ENCODE results near the gene EXOC6B. TPM values are rescaled to one million over a fixed set of nuclear protein-coding genes. Genes with fewer than 3 reads are reported as not detected.
"Not testable (repeated sequence)": the region's sequence is repeated elsewhere in the genome, so short reads cannot be mapped to it uniquely, and the experiment has no call there.

The EXOC6B gene
- total RNA-seq, 1 experiment from 2014 or later: not detected

GRCh38 chr2:72431737-72432136 is 394.1 kb downstream of the EXOC6B start:
- Histone ChIP-seq H3K27ac (ENCODE audit: low read length) (no peak overlapping the region), H3K9me2 (replicated peaks; ENCODE audit: insufficient read depth, low read length) (no peaks in the 10 kb centered on the region), H4K20me1 (ENCODE audit: insufficient read depth, low read depth, low read length) (no peaks in the 10 kb centered on the region), H3K4me1 (ENCODE audit: low read length) (no peaks in the 10 kb centered on the region), H3K9me3 (ENCODE audit: low read length) (no peaks in the 10 kb centered on the region), H2AFZ (ENCODE audit: low read length) (no peak overlapping the region), H3K27me3 (ENCODE audit: low read length) (no peaks in the 10 kb centered on the region), H3K9ac (ENCODE audit: low read length) (no peak overlapping the region), H3K36me3 (ENCODE audit: insufficient read depth, low read length) (no peaks in the 10 kb centered on the region), H3K4me2 (ENCODE audit: low read depth, low read length, poor library complexity, severe bottlenecking) (no peak overlapping the region), H3K4me3 (ENCODE audit: low read length) (no peak overlapping the region), H3K79me2 (ENCODE audit: low read length) (no peaks in the 10 kb centered on the region)
- DNase-seq: no peak

GRCh38 chr2:72427022-72427861 is 398.6 kb downstream of the EXOC6B start:
- Histone ChIP-seq H3K9me2 (replicated peaks; ENCODE audit: insufficient read depth, low read length) (no peaks in the 10 kb centered on the region), H4K20me1 (ENCODE audit: insufficient read depth, low read depth, low read length) (no peaks in the 10 kb centered on the region), H2AFZ (ENCODE audit: low read length) (no peak overlapping the region), H3K27me3 (ENCODE audit: low read length) (no peaks in the 10 kb centered on the region), H3K9ac (ENCODE audit: low read length) (no peak overlapping the region), H3K4me3 (ENCODE audit: low read length) (no peak overlapping the region), H3K27ac (ENCODE audit: low read length) (no peak overlapping the region), H3K36me3 (ENCODE audit: insufficient read depth, low read length) (no peaks in the 10 kb centered on the region), H3K9me3 (ENCODE audit: low read length) (no peaks in the 10 kb centered on the region), H3K4me1 (ENCODE audit: low read length) (no peaks in the 10 kb centered on the region), H3K79me2 (ENCODE audit: low read length) (no peaks in the 10 kb centered on the region), H3K4me2 (ENCODE audit: low read depth, low read length, poor library complexity, severe bottlenecking) (no peak overlapping the region)
- no peak for DNase-seq

- no peaks in the 10 kb centered on the region for H3K4me1 ChIP-seq (ENCODE audit: low read length)
- H3K9me3 ChIP-seq (ENCODE audit: low read length): 0 out of 2 replicates have a peak, but pooled peaks cover 3% of the 10 kb centered on the region
- H3K4me3 ChIP-seq (ENCODE audit: low read length): no peak overlapping the region
- H3K79me2 ChIP-seq (ENCODE audit: low read length): no peaks in the 10 kb centered on the region
- no peak overlapping the region for H2AFZ ChIP-seq (ENCODE audit: low read length)
- no peaks in the 10 kb centered on the region for H3K36me3 ChIP-seq (ENCODE audit: insufficient read depth, low read length)
- H4K20me1 ChIP-seq (ENCODE audit: insufficient read depth, low read depth, low read length): no peaks in the 10 kb centered on the region
- no peaks in the 10 kb centered on the region for H3K9me2 ChIP-seq (replicated peaks; ENCODE audit: insufficient read depth, low read length)
- no peak for DNase-seq
- no peak overlapping the region for H3K9ac ChIP-seq (ENCODE audit: low read length)
- H3K27me3 ChIP-seq (ENCODE audit: low read length): no peaks in the 10 kb centered on the region
- H3K4me2 ChIP-seq (ENCODE audit: low read depth, low read length, poor library complexity, severe bottlenecking): no peak overlapping the region
- H3K27ac ChIP-seq (ENCODE audit: low read length): no peak overlapping the region
Observed at GRCh38 chr2:72425996-72426395, 399.8 kb downstream of the EXOC6B start.

- H3K79me2 ChIP-seq (ENCODE audit: low read length): no peaks in the 10 kb centered on the region
- no peak overlapping the region for H3K4me2 ChIP-seq (ENCODE audit: low read depth, low read length, poor library complexity, severe bottlenecking)
- no peaks in the 10 kb centered on the region for H4K20me1 ChIP-seq (ENCODE audit: insufficient read depth, low read depth, low read length)
- H2AFZ ChIP-seq (ENCODE audit: low read length): no peak overlapping the region
- H3K9me2 ChIP-seq (replicated peaks; ENCODE audit: insufficient read depth, low read length): no peaks in the 10 kb centered on the region
- no peak for DNase-seq
- 0 out of 2 replicates have a peak, but pooled peaks cover 3% of the 10 kb centered on the region for H3K9me3 ChIP-seq (ENCODE audit: low read length)
- H3K27ac ChIP-seq (ENCODE audit: low read length): no peak overlapping the region
- no peak overlapping the region for H3K4me3 ChIP-seq (ENCODE audit: low read length)
- H3K4me1 ChIP-seq (ENCODE audit: low read length): no peaks in the 10 kb centered on the region
- no peaks in the 10 kb centered on the region for H3K36me3 ChIP-seq (ENCODE audit: insufficient read depth, low read length)
- H3K9ac ChIP-seq (ENCODE audit: low read length): no peak overlapping the region
- H3K27me3 ChIP-seq (ENCODE audit: low read length): no peaks in the 10 kb centered on the region
Observed at GRCh38 chr2:72423756-72424155, 402.1 kb downstream of the EXOC6B start.

- not testable (repeated sequence) for H3K9me2 ChIP-seq (replicated peaks; ENCODE audit: insufficient read depth, low read length); DNase-seq; H3K79me2 ChIP-seq (ENCODE audit: low read length)
Observed at GRCh38 chr2:72421771-72422379, 404.0 kb downstream of the EXOC6B start.

GRCh38 chr2:72415781-72416475 is 409.9 kb downstream of the EXOC6B start:
- H3K36me3 ChIP-seq (ENCODE audit: insufficient read depth, low read length): no peaks in the 10 kb centered on the region
- no peak overlapping the region for H3K9ac ChIP-seq (ENCODE audit: low read length)
- H3K27me3 ChIP-seq (ENCODE audit: low read length): 0 out of 2 replicates have a peak, but pooled peaks cover 4% of the 10 kb centered on the region
- H3K9me3 ChIP-seq (ENCODE audit: low read length): no peaks in the 10 kb centered on the region
- H3K4me1 ChIP-seq (ENCODE audit: low read length): no peaks in the 10 kb centered on the region
- no peak overlapping the region for H3K27ac ChIP-seq (ENCODE audit: low read length)
- H3K79me2 ChIP-seq (ENCODE audit: low read length): no peaks in the 10 kb centered on the region
- DNase-seq: no peak
- no peak overlapping the region for H3K4me2 ChIP-seq (ENCODE audit: low read depth, low read length, poor library complexity, severe bottlenecking)
- no peaks in the 10 kb centered on the region for H4K20me1 ChIP-seq (ENCODE audit: insufficient read depth, low read depth, low read length)
- no peak overlapping the region for H3K4me3 ChIP-seq (ENCODE audit: low read length)
- no peaks in the 10 kb centered on the region for H3K9me2 ChIP-seq (replicated peaks; ENCODE audit: insufficient read depth, low read length)
- H2AFZ ChIP-seq (ENCODE audit: low read length): no peak overlapping the region

More at GRCh38 chr2:72421771-72422379, 404.0 kb downstream of the EXOC6B start:
- not testable (repeated sequence) for H3K27me3 ChIP-seq (ENCODE audit: low read length); H3K36me3 ChIP-seq (ENCODE audit: insufficient read depth, low read length); H2AFZ ChIP-seq (ENCODE audit: low read length); H3K9me3 ChIP-seq (ENCODE audit: low read length); H3K4me3 ChIP-seq (ENCODE audit: low read length); H4K20me1 ChIP-seq (ENCODE audit: insufficient read depth, low read depth, low read length); H3K4me1 ChIP-seq (ENCODE audit: low read length); H3K4me2 ChIP-seq (ENCODE audit: low read depth, low read length, poor library complexity, severe bottlenecking); H3K27ac ChIP-seq (ENCODE audit: low read length); H3K9ac ChIP-seq (ENCODE audit: low read length)

- Histone ChIP-seq H3K36me3 (ENCODE audit: insufficient read depth, low read length) (no peaks in the 10 kb centered on the region), H3K4me2 (ENCODE audit: low read depth, low read length, poor library complexity, severe bottlenecking) (no peak overlapping the region), H3K9me2 (replicated peaks; ENCODE audit: insufficient read depth, low read length) (no peaks in the 10 kb centered on the region), H3K79me2 (ENCODE audit: low read length) (no peaks in the 10 kb centered on the region), H3K27me3 (ENCODE audit: low read length) (0 out of 2 replicates have a peak, but pooled peaks cover 4% of the 10 kb centered on the region), H3K27ac (ENCODE audit: low read length) (no peak overlapping the region), H3K9me3 (ENCODE audit: low read length) (no peaks in the 10 kb centered on the region), H3K9ac (ENCODE audit: low read length) (no peak overlapping the region), H4K20me1 (ENCODE audit: insufficient read depth, low read depth, low read length) (no peaks in the 10 kb centered on the region), H2AFZ (ENCODE audit: low read length) (no peak overlapping the region), H3K4me1 (ENCODE audit: low read length) (no peaks in the 10 kb centered on the region), H3K4me3 (ENCODE audit: low read length) (no peak overlapping the region)
- no peak for DNase-seq
Observed at GRCh38 chr2:72415241-72415661, 410.6 kb downstream of the EXOC6B start.

- no peak overlapping the region for H3K4me3 ChIP-seq (ENCODE audit: low read length)
- H3K79me2 ChIP-seq (ENCODE audit: low read length): no peaks in the 10 kb centered on the region
- no peaks in the 10 kb centered on the region for H3K36me3 ChIP-seq (ENCODE audit: insufficient read depth, low read length)
- H3K9ac ChIP-seq (ENCODE audit: low read length): no peak overlapping the region
- no peak overlapping the region for H3K27ac ChIP-seq (ENCODE audit: low read length)
- no peaks in the 10 kb centered on the region for H4K20me1 ChIP-seq (ENCODE audit: insufficient read depth, low read depth, low read length)
- 0 out of 2 replicates have a peak, but pooled peaks cover 4% of the 10 kb centered on the region for H3K27me3 ChIP-seq (ENCODE audit: low read length)
- DNase-seq: no peak
- no peaks in the 10 kb centered on the region for H3K9me2 ChIP-seq (replicated peaks; ENCODE audit: insufficient read depth, low read length)
- H3K9me3 ChIP-seq (ENCODE audit: low read length): no peaks in the 10 kb centered on the region
- no peaks in the 10 kb centered on the region for H3K4me1 ChIP-seq (ENCODE audit: low read length)
- H2AFZ ChIP-seq (ENCODE audit: low read length): no peak overlapping the region
- H3K4me2 ChIP-seq (ENCODE audit: low read depth, low read length, poor library complexity, severe bottlenecking): no peak overlapping the region
Observed at GRCh38 chr2:72414137-72414760, 411.6 kb downstream of the EXOC6B start.
